ENCODE measurements around the gene CRELD2.
A peak's percentile ranks its signal among the peaks of the same experiment; 100 is the strongest.

The CRELD2 gene, protein sequence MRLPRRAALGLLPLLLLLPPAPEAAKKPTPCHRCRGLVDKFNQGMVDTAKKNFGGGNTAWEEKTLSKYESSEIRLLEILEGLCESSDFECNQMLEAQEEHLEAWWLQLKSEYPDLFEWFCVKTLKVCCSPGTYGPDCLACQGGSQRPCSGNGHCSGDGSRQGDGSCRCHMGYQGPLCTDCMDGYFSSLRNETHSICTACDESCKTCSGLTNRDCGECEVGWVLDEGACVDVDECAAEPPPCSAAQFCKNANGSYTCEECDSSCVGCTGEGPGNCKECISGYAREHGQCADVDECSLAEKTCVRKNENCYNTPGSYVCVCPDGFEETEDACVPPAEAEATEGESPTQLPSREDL

DNA sequence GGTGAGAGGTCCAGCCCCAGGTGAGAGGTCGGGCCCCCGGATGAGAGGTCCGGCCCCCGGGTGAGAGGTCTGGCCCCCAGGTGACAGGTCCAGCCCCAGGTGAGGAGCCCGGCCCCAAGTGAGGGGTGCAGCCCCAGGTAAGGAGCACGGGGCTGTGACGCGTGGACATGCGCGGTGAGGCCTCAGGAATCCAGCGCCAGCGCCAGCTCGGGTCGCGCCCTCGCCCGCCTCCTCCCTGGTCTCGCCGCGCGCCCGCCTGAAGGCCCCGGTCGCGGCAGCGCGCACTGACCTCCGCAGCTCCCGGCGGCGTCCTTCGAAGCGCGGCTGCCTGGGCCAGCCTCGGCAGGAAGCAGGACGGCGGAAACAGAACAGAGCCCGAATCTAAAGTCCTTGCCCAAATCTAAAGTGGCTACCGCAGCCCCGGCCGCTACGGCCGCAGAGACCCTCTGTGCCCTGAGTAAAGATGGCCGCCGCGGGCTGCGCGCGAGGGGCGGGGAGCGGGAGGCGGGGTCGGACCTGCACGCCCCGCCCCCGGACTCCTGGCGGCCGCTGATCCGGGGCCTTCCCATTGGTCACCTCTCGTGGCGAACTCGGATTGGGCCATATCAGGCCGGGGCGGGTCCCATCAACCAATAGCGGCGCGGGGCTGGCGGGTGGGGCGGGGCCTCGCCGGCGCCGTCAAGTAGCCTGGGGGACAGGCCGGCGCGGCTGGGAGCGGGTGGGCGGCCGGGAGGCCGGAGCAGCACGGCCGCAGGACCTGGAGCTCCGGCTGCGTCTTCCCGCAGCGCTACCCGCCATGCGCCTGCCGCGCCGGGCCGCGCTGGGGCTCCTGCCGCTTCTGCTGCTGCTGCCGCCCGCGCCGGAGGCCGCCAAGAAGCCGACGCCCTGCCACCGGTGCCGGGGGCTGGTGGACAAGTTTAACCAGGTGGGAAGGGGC is at the start of gene CRELD2, which contains the start of gene ALG12:
CRELD2 (plus strand) TSS at position 661 of the 937 bp plus-strand sequence; CDS start at position 797, 136 bp downstream.
ALG12 (minus strand) TSS at position 465 of the 937 bp plus-strand sequence. CDS start 4,673 bp downstream, outside the sequence.
- DNase-seq (ENCODE audit: low read depth) = peak; percentile 83
- H3K4me3 ChIP-seq (ENCODE audit: low read depth, low read length) = peak within 1 kb of the TSS; percentile 94
- TF ChIP-seq, protein P1, sequence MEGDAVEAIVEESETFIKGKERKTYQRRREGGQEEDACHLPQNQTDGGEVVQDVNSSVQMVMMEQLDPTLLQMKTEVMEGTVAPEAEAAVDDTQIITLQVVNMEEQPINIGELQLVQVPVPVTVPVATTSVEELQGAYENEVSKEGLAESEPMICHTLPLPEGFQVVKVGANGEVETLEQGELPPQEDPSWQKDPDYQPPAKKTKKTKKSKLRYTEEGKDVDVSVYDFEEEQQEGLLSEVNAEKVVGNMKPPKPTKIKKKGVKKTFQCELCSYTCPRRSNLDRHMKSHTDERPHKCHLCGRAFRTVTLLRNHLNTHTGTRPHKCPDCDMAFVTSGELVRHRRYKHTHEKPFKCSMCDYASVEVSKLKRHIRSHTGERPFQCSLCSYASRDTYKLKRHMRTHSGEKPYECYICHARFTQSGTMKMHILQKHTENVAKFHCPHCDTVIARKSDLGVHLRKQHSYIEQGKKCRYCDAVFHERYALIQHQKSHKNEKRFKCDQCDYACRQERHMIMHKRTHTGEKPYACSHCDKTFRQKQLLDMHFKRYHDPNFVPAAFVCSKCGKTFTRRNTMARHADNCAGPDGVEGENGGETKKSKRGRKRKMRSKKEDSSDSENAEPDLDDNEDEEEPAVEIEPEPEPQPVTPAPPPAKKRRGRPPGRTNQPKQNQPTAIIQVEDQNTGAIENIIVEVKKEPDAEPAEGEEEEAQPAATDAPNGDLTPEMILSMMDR (IDR thresholded peaks at IDR 0.05; ENCODE audit: low read depth, low read length, missing control alignments) = no peak

DNA sequence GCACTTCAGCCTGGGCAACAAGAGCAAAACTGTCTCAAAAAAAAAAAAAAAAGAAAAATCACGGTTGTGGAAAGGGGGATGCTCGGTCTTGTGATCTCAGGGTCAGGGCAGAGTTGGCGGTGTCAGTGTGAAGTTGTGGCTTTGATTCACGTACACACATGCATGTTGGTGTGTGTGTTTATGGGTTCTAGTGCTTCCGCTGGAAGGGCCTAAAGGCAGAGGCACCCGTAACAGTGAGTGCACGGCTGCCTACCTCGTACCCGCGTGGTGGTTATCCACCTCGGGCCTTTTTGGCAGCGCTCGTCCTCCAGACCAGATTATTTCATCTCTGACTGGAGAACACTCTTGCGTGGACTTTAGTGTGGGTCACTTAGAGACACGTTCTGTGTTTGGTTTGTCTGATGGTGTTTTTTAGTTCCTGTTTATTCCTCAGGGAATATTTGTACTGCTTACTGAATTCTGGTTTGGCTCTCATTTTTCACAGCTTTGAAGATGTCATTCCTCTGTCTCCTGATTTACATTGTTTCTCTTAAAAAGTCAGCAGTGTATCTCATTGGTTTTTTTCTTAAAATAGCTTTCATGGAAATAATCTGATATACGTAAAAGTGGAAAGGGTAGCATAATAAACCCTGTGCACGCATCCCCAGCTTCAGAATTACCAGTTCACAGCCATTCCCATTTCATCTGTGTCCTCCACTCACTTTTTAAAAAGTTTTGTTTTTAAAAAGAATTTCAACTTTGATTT is 49.2 kb upstream of the CRELD2 start:
- no peak for DNase-seq (ENCODE audit: low read depth)
- no peak overlapping the region for H3K4me3 ChIP-seq (ENCODE audit: low read depth, low read length)
- TF ChIP-seq, protein P1 (IDR thresholded peaks at IDR 0.05; ENCODE audit: low read depth, low read length, missing control alignments) = no peak

DNA sequence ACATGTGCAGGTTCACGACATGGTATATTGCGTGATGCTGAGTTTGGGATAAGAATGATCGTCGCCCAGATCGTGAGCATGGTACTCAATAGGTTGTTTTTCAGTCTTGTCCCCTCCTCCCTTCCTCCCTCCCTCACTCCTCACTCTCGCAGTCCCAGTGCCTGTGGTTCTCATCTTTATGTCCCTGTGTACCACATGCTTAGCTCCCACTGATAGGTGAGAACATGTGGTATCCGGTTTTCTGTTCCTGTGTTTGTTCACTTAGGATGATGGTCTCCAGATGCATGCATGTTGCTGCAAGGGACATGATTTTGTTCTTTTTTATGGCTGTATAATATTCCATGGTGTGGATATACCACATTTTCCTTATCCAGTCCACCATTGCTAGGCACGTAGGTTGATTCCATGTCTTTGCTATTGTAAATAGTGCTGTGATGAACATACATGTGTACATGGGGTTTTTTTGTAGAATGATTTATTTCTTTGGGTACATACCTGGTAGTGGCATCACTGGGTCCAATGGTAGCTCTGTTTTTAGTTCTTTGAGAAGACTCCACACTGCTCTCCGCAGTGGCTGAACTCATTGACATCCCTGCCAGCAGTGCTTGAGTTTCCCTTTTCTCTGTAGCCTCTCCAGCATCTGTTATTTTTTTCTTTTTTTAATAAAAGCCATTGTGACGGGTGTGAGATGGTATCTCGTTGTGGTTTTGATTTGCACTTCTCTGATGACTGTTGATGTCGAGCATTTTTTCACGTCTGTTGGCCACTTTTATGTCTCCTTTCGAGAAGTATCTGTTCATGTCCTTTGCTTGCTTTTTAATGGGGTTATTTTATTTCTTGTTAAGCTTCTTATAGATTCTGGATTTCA is 48.4 kb upstream of the CRELD2 start:
- no peak for DNase-seq (ENCODE audit: low read depth)
- H3K4me3 ChIP-seq (ENCODE audit: low read depth, low read length) = no peak overlapping the region
- TF ChIP-seq, protein P1 (IDR thresholded peaks at IDR 0.05; ENCODE audit: low read depth, low read length, missing control alignments) = no peak

DNA sequence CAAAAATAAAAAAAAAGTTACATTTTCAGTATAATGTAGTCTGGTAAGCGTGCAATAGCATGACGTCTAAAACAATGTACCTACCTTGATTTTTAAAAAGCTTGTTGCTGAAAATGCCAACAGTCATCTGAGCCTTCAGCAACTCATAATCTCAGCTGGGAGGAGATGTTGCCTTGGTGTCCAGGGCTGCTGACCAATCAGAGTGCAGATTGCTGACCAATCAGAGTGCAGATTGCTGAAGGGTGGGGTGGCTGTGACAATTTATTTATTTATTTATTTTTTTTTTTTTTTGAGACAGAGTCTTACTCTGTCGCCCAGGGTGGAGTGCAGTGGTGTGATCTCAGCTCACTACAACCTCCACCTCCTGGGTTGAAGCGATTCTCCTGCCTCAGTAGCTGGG is 47.0 kb upstream of the CRELD2 start:
- DNase-seq (ENCODE audit: low read depth) = no peak
- TF ChIP-seq, protein P1 (IDR thresholded peaks at IDR 0.05; ENCODE audit: low read depth, low read length, missing control alignments) = no peak

DNA sequence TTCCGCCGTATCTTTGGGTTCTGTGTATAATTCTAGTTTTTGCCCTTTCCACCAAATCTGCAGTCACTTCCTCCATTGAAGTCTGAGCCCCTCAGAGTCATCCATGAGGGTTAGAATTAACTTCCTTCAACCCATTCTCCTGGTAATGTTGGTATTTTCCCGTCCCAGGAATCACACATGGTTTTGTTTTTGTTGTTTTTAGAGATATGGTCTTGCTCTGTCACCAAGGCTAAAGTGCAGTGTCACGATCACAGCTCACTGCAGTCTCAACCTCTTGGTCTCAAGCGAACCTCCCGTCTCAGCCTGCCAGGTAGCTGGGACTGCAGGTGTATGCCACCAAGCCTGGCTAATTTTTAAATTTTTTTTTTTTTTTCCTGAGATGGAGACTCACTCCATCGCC is 46.1 kb upstream of the CRELD2 start:
- H3K4me3 ChIP-seq (ENCODE audit: low read depth, low read length) = no peak overlapping the region
- TF ChIP-seq, protein P1 (IDR thresholded peaks at IDR 0.05; ENCODE audit: low read depth, low read length, missing control alignments) = no peak
- DNase-seq (ENCODE audit: low read depth) = no peak

More for the DNA sequence above, 47.0 kb upstream of the CRELD2 start:
- H3K4me3 ChIP-seq (ENCODE audit: low read depth, low read length) = no peak overlapping the region

Data from GM12864 (cell line).